Stimulated activated CD8-positive, alpha-beta memory T cell treated with anti-CD3 and anti-CD28 coated beads, Interleukin-7, amount 100 ng/mL, for 1 hour (primary cell): Measurements from ENCODE around the gene MEST.
"Not testable (repeated sequence)": the region's sequence is repeated elsewhere in the genome, so short reads cannot be mapped to it uniquely, and the experiment has no call there.

ENCODE experiments used
- DNase-seq, 2 donors: peaks; one replicate each; pipeline ENCODE4 v3.0.0-alpha.2; 2020; ENCODE audit warnings: low read depth in 2 of 2

The MEST gene

GRCh38 chr7:130523519-130524125, 31.7 kb downstream of the MEST start:
- not testable (repeated sequence) for DNase-seq

GRCh38 chr7:130524628-130525027, 32.7 kb downstream of the MEST start:
- no peak for DNase-seq

GRCh38 chr7:130527752-130528355, 36.0 kb downstream of the MEST start:
- DNase-seq, result not testable (repeated sequence)

GRCh38 chr7:130529417-130529816, 37.5 kb downstream of the MEST start:
- DNase-seq, result no peak

- DNase-seq, result not testable (repeated sequence)
Observed at GRCh38 chr7:130537894-130538293, 46.0 kb downstream of the MEST start.

- DNase-seq, result not testable (repeated sequence)
Observed at GRCh38 chr7:130541287-130541686, 49.4 kb downstream of the MEST start.

- DNase-seq, result not testable (repeated sequence)
Observed at GRCh38 chr7:130542297-130542696, 50.4 kb downstream of the MEST start.

GRCh38 chr7:130543487-130544010, 51.7 kb downstream of the MEST start:
- no peak for DNase-seq

GRCh38 chr7:130544356-130544755, 52.5 kb downstream of the MEST start:
- no peak for DNase-seq

GRCh38 chr7:130553398-130554029, 61.6 kb downstream of the MEST start:
- DNase-seq, result no peak

- no peak for DNase-seq
Observed at GRCh38 chr7:130554481-130554880, 62.6 kb downstream of the MEST start.
